K562 (cell line): Measurements from ENCODE around the gene SH3GL3. TPM values are rescaled to one million over a fixed set of nuclear protein-coding genes. Genes with fewer than 3 reads are reported as not detected.

Experiments used
- ASH1L ChIP-seq: fragments of 450-650 bp; IDR thresholded peaks from 2 replicates; pipeline ENCODE4 v1.6.1; 2018; ENCODE audit warnings: borderline replicate concordance, mild to moderate bottlenecking, low read depth; ENCODE audit not compliant: partially characterized antibody
- CBX3 ChIP-seq, 2 experiments: IDR thresholded peaks; 1 replicate in 1 of 2; 2 replicates in 1 of 2; pipeline ENCODE4 v1.6.1; 2012; ENCODE audit warnings: inconsistent platforms in 2 of 2, low read length in 2 of 2, borderline replicate concordance in 1 of 2, control low read depth in 1 of 2
- CCNT2 ChIP-seq: IDR thresholded peaks from 2 replicates; pipeline ENCODE4 v1.6.1; 2011; ENCODE audit warnings: borderline replicate concordance, low read depth, mild to moderate bottlenecking, moderate library complexity, mixed read lengths, low read length; ENCODE audit not compliant: insufficient read length; ENCODE audit errors: extremely low read depth
- CHD2 ChIP-seq: IDR thresholded peaks from 2 replicates; pipeline ENCODE4 v1.6.1; 2011; ENCODE audit warnings: low read depth, low read length
- CTBP1 ChIP-seq: fragments of 450-650 bp; IDR thresholded peaks from 2 replicates; pipeline ENCODE4 v1.6.1; 2016; ENCODE audit warnings: borderline replicate concordance
- DPF2 ChIP-seq: fragments of 450-650 bp; IDR thresholded peaks from 2 replicates; pipeline ENCODE4 v1.6.1; 2016
- FIP1L1 ChIP-seq: fragments of 200-400 bp; formaldehyde crosslinking; IDR thresholded peaks from 2 replicates; pipeline ENCODE4 v1.6.1; 2018; ENCODE audit warnings: mild to moderate bottlenecking, low read depth, low read length; ENCODE audit not compliant: poor library complexity, severe bottlenecking
- MAFG ChIP-seq: fragments of 450-650 bp; conservative IDR thresholded peaks from 2 replicates; pipeline ENCODE4 v1.6.1; 2016; ENCODE audit warnings: missing genetic modification characterization, missing compliant biosample characterization
- PHF8 ChIP-seq: fragments of 200-600 bp; sonication (generic); IDR thresholded peaks from 2 replicates; pipeline ENCODE4 v1.6.1; 2012; ENCODE audit warnings: mixed run types, mild to moderate bottlenecking, inconsistent platforms, low read length, moderate library complexity, borderline replicate concordance
- POLR2G ChIP-seq: fragments of 200-400 bp; formaldehyde crosslinking; IDR thresholded peaks from 2 replicates; pipeline ENCODE4 v1.6.1; 2017; ENCODE audit warnings: low read depth, mild to moderate bottlenecking, antibody characterized with exemption, low read length, moderate library complexity
- RAD21 ChIP-seq, 2 experiments: fragments of 250-450 bp in 1 of 2; fragments of 450-650 bp in 1 of 2; sonication (Bioruptor Pico) in 1 of 2; formaldehyde crosslinking in 1 of 2; IDR thresholded peaks in 1 of 2; conservative IDR thresholded peaks in 1 of 2; 2 replicates each; pipeline versions ENCODE4 v1.4.0 to v1.8.0; 2020 to 2022; ENCODE audit warnings: mild to moderate bottlenecking in 2 of 2, moderate library complexity in 1 of 2
- SMARCE1 ChIP-seq: fragments of 450-650 bp; IDR thresholded peaks from 2 replicates; pipeline ENCODE4 v1.7.1; 2016; ENCODE audit warnings: mild to moderate bottlenecking
- SP1 ChIP-seq: sonication (generic); formaldehyde crosslinking; IDR thresholded peaks from 2 replicates; pipeline ENCODE4 v1.8.1; 2022; ENCODE audit warnings: mild to moderate bottlenecking, missing genetic modification reagents
- polyA plus RNA-seq, 8 experiments: library from polyadenylated mRNA; depleted of rRNA in 4 of 8; stranded (reverse) in 5 of 8; unstranded in 3 of 8; fragments of >200 nt; fragmentation: Nextera tagmentation in 2 of 8; fragmentation: Illumina TruSeq in 1 of 8; extraction: Ambion mirVana in 2 of 8; extraction: Trizol in 1 of 8; gene quantifications; 2 replicates each; pipeline versions ENCODE4 v1.2.1 to v1.2.3, GENCODE V29; 2011 to 2014; ENCODE audit warnings: inconsistent platforms in 1 of 8, missing spikeins in 1 of 8
- total RNA-seq, 7 experiments: library from RNA; depleted of rRNA in 6 of 7; stranded (reverse); fragments of >200 nt in 6 of 7; fragmentation: Illumina TruSeq in 2 of 7; extraction: Trizol in 2 of 7; gene quantifications; 2 replicates each; pipeline versions ENCODE4 v1.2.1 to v1.2.3, GENCODE V29; 2011 to 2021; ENCODE audit warnings: low replicate concordance in 1 of 7
- TF ChIP-seq, protein P1 (sequence below): fragments of 450-650 bp; IDR thresholded peaks from 2 replicates; pipeline ENCODE4 v1.6.1; 2017; ENCODE audit warnings: antibody characterized with exemption, mild to moderate bottlenecking
- TF ChIP-seq, protein P2 (sequence below): fragments of 450-650 bp; formaldehyde crosslinking; IDR thresholded peaks from 2 replicates; pipeline ENCODE4 v1.4.0; 2020; ENCODE audit warnings: mild to moderate bottlenecking, moderate library complexity
- TF ChIP-seq, protein P3 (sequence below), 2 experiments: IDR thresholded peaks; 2 replicates each; pipeline ENCODE4 v1.6.1; 2011; ENCODE audit warnings: borderline replicate concordance in 1 of 2, control low read depth in 1 of 2, low read depth in 1 of 2, low read length in 1 of 2, mild to moderate bottlenecking in 1 of 2, mixed read lengths in 1 of 2, moderate library complexity in 1 of 2; ENCODE audit not compliant: insufficient read depth in 1 of 2, insufficient read length in 1 of 2, poor library complexity in 1 of 2, severe bottlenecking in 1 of 2; ENCODE audit errors: extremely low read depth in 1 of 2
- TF ChIP-seq, protein P4 (sequence below): sonication (generic); IDR thresholded peaks from 2 replicates; pipeline ENCODE4 v1.6.1; 2016

The SH3GL3 gene
- total and polyA plus RNA-seq, 9 of the 15 experiments (the other 6 are each of a cell fraction or from before 2014, with no cell fraction given) = 3.9 to 16.0 (median 9.7) TPM

DNA sequence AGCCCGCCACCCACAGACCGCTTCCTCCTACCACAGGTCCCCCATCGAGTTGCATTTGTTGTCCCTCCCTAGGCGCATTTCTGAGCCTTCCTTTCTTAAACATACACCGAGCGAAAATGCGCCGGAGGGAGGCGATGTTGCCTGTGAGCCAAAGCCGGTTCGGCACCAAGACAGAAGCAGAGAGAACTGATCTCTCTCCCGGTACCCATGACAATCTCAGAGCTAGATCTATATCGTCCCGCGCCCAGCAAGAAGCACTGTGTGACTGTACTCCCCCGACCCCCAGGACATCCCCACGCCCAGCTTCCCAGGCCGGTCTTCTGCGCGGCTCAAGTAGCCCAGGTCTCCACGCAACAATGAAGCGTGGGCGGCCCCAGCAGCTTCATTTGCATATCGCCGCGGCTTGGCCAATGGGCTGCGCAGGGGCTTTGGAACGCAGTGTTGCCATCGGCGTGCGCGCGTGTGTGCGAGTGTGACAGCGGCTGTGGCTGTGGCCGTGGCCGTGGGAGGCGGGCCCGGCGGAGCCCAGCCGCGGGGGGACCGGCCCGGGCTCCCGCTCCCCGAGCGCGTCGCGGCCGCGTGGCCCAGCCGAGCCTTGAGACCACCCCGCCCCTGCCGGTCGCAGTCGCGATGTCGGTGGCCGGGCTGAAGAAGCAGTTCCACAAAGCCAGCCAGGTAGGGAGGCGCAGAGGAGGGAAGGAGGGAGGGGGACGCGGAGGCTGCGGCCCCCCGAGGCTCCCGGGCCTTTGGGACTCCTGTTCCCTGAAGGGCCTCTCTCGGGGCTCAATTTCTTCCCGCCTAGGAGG is at the start of gene SH3GL3 (continued):
- TF ChIP-seq, protein P1, sequence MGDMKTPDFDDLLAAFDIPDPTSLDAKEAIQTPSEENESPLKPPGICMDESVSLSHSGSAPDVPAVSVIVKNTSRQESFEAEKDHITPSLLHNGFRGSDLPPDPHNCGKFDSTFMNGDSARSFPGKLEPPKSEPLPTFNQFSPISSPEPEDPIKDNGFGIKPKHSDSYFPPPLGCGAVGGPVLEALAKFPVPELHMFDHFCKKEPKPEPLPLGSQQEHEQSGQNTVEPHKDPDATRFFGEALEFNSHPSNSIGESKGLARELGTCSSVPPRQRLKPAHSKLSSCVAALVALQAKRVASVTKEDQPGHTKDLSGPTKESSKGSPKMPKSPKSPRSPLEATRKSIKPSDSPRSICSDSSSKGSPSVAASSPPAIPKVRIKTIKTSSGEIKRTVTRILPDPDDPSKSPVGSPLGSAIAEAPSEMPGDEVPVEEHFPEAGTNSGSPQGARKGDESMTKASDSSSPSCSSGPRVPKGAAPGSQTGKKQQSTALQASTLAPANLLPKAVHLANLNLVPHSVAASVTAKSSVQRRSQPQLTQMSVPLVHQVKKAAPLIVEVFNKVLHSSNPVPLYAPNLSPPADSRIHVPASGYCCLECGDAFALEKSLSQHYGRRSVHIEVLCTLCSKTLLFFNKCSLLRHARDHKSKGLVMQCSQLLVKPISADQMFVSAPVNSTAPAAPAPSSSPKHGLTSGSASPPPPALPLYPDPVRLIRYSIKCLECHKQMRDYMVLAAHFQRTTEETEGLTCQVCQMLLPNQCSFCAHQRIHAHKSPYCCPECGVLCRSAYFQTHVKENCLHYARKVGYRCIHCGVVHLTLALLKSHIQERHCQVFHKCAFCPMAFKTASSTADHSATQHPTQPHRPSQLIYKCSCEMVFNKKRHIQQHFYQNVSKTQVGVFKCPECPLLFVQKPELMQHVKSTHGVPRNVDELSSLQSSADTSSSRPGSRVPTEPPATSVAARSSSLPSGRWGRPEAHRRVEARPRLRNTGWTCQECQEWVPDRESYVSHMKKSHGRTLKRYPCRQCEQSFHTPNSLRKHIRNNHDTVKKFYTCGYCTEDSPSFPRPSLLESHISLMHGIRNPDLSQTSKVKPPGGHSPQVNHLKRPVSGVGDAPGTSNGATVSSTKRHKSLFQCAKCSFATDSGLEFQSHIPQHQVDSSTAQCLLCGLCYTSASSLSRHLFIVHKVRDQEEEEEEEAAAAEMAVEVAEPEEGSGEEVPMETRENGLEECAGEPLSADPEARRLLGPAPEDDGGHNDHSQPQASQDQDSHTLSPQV = no peak
- peak; percentile 63 to 78 for TF ChIP-seq RAD21 (CRISPR knock-in tag; conservative IDR thresholded peaks at IDR 0.05 in 1 of 2, IDR thresholded peaks at IDR 0.05 in 1 of 2)
- TF ChIP-seq CCNT2 = peak; percentile 59
- TF ChIP-seq, protein P2, sequence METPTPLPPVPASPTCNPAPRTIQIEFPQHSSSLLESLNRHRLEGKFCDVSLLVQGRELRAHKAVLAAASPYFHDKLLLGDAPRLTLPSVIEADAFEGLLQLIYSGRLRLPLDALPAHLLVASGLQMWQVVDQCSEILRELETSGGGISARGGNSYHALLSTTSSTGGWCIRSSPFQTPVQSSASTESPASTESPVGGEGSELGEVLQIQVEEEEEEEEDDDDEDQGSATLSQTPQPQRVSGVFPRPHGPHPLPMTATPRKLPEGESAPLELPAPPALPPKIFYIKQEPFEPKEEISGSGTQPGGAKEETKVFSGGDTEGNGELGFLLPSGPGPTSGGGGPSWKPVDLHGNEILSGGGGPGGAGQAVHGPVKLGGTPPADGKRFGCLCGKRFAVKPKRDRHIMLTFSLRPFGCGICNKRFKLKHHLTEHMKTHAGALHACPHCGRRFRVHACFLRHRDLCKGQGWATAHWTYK = peak; percentile 97
- TF ChIP-seq, protein P3, sequence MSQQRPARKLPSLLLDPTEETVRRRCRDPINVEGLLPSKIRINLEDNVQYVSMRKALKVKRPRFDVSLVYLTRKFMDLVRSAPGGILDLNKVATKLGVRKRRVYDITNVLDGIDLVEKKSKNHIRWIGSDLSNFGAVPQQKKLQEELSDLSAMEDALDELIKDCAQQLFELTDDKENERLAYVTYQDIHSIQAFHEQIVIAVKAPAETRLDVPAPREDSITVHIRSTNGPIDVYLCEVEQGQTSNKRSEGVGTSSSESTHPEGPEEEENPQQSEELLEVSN (IDR thresholded peaks at IDR 0.05; ENCODE audit: borderline replicate concordance in 1 of 2, extremely low read depth in 1 of 2, insufficient read depth in 1 of 2, insufficient read length in 1 of 2, low read depth in 1 of 2, low read length in 1 of 2, poor library complexity in 1 of 2, severe bottlenecking in 1 of 2) = peak; percentile 11 to 82
- TF ChIP-seq SP1 (CRISPR knock-in tag) = no peak
- no peak for TF ChIP-seq ASH1L
- peak; percentile 35; the same call in 1 of the 2 replicates for TF ChIP-seq PHF8
- TF ChIP-seq CTBP1 = peak; percentile 25; the same call in 1 of the 2 replicates
- peak; percentile 59 for TF ChIP-seq FIP1L1
- TF ChIP-seq POLR2G = peak; percentile 74
- peak in 1 of 2 experiments; percentile 53; a peak in 1 of 3 replicates for TF ChIP-seq CBX3 (IDR thresholded peaks at IDR 0.05; ENCODE audit: borderline replicate concordance in 1 of 2, low read length in 2 of 2)
- TF ChIP-seq MAFG (tag) = no peak
- TF ChIP-seq, protein P4, sequence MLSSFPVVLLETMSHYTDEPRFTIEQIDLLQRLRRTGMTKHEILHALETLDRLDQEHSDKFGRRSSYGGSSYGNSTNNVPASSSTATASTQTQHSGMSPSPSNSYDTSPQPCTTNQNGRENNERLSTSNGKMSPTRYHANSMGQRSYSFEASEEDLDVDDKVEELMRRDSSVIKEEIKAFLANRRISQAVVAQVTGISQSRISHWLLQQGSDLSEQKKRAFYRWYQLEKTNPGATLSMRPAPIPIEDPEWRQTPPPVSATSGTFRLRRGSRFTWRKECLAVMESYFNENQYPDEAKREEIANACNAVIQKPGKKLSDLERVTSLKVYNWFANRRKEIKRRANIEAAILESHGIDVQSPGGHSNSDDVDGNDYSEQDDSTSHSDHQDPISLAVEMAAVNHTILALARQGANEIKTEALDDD = no peak
- TF ChIP-seq SMARCE1 = peak; percentile 92
- 0 out of 2 replicates have a peak, but pooled peaks have one; percentile 13 for TF ChIP-seq CHD2
- peak; percentile 73 for TF ChIP-seq DPF2
